ENCODE measurements around the gene CAPZA1.

GRCh38 chr1:112715264-112716053 lies 95.8 kb downstream of the CAPZA1 start, which contains the start of gene PPM1J:
- TF ChIP-seq POLR2A (IDR thresholded peaks at IDR 0.05), result no peak
- TF ChIP-seq, protein P1, sequence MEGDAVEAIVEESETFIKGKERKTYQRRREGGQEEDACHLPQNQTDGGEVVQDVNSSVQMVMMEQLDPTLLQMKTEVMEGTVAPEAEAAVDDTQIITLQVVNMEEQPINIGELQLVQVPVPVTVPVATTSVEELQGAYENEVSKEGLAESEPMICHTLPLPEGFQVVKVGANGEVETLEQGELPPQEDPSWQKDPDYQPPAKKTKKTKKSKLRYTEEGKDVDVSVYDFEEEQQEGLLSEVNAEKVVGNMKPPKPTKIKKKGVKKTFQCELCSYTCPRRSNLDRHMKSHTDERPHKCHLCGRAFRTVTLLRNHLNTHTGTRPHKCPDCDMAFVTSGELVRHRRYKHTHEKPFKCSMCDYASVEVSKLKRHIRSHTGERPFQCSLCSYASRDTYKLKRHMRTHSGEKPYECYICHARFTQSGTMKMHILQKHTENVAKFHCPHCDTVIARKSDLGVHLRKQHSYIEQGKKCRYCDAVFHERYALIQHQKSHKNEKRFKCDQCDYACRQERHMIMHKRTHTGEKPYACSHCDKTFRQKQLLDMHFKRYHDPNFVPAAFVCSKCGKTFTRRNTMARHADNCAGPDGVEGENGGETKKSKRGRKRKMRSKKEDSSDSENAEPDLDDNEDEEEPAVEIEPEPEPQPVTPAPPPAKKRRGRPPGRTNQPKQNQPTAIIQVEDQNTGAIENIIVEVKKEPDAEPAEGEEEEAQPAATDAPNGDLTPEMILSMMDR (IDR thresholded peaks at IDR 0.05), result no peak

Data from gastroesophageal sphincter (tissue), 3 donors.